Colon (tissue), 2 donors: ENCODE data around the gene B4GALT1.

Experiments used
- FAIRE-seq: peaks from 2 replicates; lab custom pipeline; 2012; peaks lifted over from hg19 to GRCh38; lab: Jason Lieb, UNC
- donor health status: control.
- donor health status: control.

Gene B4GALT1

DNA sequence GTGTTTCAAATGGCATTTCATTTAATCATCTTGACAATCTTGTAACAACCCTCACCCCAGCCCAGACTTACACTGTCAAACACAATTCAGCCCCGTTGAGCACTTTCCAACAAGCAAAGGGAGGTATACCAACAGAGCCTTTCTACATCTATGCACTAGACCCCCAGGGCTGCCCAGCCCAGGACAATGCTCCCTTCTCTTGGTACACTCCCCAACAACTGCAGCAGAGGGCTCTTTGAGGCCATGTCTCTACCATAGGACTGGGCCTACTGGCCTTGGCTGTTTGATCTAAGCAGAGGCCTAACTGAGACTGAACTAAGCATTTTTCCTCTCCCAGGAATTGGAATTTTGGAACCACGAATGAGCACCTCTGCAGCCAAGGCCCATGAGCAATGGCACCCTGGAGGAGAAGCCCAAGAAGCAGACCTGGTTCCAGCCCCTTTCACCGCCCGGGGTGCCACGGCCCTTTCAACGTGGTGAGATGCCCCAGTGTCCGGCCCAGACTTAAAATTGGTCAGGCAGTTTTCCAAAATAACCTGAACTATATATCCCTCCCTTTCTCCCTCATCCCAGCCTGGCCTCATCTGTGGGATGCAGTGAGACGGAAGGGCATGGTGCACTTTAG lies 43.6 kb downstream of the B4GALT1 start:
- FAIRE-seq = no peak

DNA sequence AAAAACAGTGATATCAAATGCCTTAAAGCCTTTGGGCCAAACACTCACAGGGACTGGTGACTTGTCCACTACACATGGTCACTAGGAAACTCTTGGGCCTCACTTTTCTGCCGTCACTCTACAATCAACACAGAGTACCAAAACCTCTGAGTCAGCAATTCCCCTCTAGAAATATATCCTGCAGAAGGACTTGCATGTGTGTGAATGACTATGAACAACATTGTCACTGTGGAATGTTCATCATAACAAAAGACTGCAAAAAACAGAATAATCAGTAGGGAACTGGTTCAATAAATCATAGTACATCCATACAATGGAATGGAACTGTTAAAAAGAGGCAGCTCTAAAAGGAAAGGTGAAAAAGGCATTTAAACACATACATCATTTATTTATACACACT lies 46.5 kb downstream of the B4GALT1 start:
- FAIRE-seq = no peak

DNA sequence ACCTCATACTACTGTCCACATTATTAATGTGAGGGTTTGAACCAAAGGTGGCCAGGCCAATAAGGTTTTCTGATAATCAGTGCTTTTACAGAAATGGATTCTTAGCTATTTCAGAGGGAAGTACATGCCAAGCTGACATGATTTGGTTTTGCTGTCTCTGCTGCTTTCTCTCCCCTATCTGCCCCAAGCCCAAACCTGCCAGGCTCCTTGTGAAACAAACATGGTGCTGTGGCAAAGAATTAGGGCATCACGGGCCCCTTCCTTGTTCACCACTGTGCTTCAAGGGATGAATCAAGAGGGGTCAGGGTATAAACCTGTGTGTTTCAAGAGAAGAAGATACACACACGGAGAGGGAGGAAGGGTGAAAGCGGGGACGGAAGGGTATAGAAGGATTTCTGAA lies 49.3 kb downstream of the B4GALT1 start:
- no peak for FAIRE-seq

DNA sequence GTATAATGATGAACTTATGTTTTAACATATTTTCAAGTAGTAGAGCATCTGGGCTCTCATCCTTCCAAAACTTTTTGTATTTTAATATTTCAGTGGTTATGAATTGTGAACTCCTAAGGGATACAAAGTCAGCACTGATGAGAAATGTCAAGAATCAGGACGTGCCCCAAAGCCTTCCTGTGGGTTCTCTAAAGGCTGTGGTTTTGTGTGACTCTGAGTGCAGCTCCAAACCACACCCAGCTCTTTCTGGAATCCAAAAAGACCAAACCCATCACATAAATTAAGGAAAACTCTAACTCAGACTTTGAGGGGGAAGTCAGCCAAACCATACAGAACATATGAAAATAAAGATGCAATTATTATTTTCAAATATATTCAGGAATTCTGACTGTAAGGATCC lies 49.8 kb downstream of the B4GALT1 start:
- no peak for FAIRE-seq

DNA sequence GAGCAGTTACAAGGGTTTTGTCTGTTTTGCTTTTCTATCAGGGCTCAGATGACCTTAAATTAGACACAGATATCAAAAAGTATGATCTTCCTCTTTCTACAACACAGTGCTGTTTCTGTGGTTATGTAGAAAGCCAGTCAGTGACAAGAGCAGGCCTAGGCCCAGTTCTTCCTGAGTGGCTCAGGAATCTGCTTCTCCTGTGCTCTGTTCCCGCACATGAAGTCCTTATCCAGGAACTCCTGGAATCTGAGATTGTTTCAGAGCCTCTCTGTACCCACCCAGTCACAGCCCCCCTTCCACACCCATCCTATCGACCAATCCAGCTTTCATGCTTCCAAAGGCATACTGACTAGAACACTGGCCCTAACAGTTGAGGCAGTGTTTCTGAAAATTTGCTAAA lies 50.3 kb downstream of the B4GALT1 start:
- FAIRE-seq = no peak

DNA sequence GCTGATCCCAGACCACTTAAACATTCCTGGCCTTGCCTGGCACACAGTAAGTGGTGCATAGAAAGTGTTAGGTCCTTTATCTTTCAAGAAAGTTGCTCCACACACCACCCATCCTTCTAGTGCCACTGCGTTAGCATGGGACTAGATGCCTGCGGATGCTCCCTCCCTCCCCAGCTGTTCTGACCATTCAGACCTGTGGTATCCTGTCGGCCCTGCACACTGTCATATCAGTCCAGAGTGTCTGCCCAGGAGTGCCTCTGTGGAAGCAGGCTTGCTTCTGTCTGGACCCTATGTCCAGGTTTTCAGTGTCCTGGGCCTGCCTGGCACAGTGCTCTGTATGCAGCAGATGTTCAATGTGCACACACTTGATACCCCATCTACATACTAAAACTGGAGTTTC lies 52.4 kb downstream of the B4GALT1 start:
- no peak for FAIRE-seq

DNA sequence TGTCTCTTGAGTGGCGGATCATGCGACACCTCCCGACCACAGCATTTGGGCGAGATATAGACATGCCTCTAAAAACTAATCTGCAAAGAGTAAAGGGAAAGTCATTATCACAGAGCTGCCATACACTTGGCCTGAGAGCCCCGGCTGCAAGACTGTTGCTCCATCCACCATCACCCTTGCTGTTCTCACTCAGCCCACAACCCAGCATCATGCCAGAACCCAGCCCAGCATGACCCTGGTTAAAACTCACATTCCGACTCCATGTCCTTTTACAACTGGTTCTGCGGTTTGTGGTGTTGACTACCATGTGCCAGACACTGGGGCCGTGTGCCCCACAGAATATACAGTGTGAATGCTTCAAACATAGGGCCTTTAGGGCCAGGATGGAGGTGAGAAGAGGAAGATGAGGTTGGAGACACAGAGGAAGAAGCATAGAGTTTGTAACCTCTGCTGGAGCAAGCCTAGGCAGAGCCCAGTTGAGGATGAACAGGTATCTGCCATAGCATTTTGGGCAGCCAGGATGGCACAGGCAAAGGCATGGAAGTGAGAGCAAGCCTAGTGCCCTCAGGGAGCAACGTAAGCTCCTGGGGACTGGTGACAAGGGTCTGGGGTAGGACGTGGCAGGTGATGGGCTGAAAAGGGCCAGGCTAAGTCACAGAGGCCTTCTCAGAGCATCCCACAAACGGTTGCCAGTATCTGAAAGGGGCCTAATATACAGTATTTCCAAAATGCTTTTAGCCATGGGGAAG lies 53.2 kb downstream of the B4GALT1 start:
- FAIRE-seq = no peak

DNA sequence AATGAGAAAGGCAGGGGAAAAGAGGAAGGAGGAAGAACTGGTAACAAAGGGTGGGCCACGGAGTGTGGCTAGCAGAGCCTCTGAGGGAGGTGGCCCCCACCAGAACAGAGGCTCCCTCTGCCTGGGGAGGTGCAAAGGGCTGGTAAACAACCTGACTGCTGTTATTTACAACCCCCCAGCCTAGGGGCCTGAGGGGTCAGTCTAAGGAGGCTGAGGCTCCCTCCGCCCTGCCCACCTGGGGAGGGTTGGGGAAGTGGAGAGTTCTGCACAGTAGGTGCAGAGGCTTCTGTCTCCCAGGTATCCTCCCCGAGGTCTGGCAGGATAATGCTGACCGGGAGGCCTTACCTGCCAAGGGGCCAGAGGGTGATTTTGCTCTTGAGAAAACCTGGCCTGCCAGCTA lies 55.0 kb downstream of the B4GALT1 start:
- FAIRE-seq = no peak

DNA sequence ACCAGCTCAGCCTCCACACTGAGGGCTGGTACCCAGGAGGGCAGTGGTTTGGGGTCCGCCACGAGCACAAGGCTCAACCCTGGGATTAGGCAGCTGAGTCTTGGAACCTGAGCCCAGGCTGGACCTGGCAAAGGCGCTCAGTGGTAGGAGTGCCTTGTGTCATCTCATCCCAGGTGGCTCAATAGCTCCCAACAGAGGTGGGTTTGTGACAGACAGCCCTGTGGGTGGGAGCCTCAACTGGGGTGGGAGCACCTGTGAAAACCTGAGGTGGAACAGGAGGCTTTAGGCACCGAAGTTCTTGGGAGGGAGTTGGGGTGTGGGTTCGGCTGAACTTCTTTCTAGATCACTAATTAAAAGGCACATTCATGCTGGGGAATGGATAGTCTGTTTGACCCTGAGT lies 55.5 kb downstream of the B4GALT1 start:
- no peak for FAIRE-seq

DNA sequence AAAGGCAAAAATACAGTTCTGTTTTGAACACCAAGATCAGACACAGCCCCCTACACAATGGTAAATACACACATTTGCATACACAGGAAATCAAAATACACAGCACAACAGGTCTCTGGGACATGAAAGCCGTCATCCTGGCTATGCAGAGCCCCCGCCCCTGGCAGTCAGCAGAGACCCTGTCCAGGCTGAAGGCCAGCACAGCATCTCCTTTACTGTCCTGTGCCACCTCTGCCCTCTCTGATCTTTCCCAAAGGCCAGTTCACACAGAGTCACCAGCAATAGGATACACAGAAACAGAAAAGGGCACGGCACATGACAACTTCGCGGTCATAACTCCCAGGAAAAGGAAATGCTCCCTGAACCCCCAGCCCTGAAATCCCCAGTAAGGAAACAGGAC lies 56.5 kb downstream of the B4GALT1 start:
- no peak for FAIRE-seq

DNA sequence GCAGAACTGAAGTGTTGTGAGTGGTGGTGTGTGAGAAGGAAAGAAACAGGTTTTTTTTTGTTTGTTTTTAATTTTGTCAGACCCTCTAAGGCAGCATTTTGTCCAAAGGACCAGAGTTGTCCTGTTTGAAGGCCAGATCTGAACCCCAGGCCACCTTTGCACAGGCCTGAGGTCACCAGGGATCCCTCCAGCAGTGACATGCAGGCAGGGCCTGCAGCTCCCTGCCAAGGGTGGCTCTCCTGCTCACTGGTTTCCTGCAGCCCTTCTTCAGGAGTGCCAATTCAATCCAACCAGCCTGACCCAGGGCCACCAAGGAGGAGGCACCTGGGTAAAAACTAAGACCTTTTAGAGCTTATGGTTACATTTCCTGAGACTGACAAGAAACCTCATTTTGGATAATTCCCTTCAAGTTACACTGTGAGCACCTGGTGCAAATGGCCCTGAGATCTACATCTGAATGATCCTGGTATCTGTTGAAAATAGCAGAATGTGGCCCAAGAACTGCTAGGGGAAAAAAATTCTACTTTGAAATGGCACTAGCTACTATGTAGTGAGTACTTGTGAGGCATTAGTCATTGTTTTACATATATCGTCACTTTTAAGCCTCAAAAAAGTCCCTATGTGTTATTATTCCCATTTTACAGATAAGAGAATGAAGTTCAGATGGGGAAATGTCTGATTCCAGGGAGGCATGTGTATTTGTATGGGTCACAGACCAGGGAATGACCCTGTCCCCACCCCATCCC lies 57.1 kb downstream of the B4GALT1 start:
- no peak for FAIRE-seq

DNA sequence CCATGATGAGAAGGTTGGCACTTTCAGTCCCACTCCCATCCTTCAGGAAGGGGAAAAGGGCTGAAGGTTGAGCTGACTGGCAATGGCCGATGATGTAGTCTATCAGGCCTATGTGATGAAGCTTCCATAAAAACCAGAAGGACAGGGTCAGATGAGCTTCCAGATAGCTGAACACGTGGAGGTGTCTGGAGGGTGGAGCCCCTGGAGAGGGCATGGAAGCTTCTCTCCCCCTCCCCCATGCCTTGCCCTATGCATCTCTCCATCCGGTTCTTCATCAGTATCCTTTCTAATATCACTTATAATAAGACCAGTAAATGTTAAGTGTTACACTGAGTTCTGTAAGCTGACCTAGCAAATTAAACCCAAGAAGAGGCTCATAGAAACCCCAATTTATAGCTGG lies 58.0 kb downstream of the B4GALT1 start:
- FAIRE-seq = no peak

DNA sequence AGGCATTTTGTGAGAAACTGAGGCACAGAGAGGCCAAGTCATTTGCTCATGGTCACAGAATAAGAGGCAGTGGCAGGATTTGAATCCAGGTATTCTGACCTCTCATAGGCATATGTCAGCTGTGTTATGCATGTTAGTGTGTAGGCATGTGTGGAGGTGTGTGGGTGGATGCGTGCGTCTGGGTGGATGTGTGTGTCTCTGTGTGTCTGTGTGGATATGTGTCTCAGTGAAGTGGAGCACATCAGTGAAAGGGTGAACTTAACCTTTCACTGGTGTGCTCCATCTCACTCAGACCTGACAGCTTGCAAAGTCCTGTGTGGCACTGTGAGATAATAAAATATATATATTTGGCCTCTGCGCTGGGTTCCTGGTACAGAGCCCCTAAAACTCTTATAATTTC lies 58.7 kb downstream of the B4GALT1 start:
- FAIRE-seq = no peak

DNA sequence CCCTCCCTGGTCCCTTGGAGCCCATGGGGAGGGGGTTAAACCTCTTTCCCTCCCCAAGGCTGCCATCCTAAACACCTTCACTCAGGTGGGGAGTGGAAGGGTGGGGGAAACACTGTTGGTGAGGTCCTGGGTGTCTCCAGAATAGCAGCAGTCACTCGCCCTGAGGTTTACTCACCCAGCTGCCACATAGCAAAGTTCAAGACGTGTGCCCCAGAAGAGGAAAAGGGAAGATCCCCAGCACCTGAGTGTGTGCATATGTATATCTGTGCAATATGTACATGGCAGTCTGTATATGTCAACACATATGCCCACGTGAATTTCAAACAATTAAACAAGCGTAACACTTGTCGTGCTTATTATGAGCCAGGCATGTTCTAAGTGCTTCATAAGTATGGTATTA lies 59.4 kb downstream of the B4GALT1 start:
- no peak for FAIRE-seq

DNA sequence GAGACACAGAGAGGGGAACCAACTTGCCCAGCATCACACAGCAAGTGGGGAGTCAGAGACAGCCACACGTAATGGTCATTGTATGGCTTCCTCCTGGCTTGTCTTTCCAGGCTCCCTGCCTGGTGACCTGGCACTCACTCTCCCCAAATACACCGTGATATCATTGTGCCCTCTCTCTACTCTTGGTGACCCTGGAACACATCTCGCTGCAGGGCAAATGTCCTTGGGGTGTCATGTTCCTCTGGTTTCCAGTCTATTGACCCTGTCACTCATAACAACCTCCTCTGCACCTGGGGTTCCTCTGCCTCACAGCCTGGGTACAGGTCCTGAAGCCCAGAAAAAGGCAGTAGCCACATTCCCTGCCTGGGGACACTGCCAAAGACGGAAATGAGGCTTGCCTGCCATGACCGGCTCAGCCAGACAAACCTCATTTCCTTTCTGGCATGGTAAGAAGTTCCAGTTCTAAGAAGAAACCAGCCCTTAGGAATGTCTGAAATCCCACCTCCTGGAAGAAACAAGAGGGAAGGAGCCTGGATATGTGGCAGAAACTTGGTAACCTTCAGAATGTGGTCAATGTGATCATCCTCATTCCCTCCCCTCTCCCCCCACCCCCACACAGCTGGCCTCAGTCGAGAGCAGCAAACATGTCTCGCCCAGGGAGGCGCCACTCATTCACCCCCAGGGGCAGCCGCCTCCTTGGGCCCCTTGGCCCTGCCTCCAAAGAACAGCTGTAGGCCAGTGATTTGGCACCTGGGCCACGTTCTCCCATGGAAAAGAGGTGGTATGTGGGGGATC lies 60.1 kb downstream of the B4GALT1 start:
- FAIRE-seq = no peak

DNA sequence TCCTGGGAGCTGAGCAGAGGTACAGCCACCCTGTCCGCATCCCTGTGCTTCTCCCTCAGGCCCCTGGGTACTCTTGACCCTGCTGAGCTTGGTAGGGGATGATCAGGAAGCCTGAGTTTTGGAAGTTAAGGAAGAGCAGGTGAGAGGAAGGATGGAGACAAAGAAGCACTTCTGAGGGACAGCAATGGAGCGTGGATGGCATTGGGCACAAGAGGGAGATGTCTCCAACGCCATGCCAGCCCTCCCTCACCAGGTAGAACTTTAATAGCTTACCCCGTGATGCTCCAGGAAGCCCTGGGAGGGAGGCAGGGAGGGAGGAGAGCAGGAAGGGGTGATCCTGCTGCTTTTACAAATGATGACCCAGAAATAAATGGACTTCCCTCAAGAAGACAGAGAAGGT lies 60.8 kb downstream of the B4GALT1 start:
- no peak for FAIRE-seq

DNA sequence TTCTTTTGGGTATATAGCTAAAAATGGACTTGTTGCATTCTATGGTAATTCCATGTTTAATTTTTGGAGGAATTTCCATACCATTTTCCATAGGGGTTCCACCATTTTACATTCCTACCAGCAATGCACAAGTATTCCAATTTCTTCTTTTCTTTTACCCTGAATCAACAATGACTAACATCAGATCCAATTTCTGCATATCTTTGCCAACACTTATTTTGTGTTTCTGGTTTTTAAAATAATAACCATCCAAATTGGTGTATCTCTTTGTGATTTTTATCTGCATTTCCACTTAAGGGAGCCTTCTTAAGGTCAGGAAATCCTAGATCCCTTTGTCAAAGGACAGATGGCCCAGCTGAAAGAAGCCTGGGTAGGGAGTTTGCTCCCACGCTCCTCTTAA lies 61.2 kb downstream of the B4GALT1 start:
- FAIRE-seq = no peak

DNA sequence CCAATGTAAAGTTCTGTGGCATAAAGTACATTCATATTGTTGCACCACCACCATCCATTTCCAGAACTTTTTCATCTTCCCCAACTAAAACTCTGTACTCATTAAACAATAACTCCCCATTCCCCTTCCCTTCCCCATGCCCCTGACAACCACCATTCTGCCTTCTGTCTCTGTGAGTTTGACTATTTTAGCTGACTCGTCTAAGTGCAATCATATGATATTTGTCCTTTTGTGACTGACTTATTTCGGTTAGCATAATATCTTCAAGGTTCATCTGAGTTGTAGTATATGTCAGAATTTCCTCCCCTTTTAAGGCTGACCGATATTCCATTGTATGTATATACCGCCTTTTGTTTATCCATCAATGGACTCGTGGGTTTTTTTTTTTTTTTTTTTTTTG lies 61.6 kb downstream of the B4GALT1 start:
- no peak for FAIRE-seq

DNA sequence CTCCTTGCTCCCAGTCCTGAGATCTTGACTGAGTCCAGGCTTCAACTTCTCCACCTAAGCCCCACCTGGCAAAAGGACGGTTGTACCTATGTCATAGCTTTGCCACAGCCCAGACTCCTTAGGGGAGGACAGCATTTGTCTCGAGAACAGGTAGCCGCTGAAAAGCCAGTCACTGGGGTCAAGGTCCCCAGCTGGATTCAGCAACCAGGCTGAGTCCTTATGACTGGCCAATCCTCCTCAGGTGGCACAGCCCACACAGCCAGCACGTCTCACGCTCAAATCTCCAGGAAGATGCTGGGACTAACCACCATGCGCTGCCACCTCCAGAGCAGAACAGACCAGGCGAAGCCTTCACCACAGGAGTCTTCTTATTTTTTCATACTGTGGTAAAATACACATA lies 62.7 kb downstream of the B4GALT1 start:
- no peak for FAIRE-seq

DNA sequence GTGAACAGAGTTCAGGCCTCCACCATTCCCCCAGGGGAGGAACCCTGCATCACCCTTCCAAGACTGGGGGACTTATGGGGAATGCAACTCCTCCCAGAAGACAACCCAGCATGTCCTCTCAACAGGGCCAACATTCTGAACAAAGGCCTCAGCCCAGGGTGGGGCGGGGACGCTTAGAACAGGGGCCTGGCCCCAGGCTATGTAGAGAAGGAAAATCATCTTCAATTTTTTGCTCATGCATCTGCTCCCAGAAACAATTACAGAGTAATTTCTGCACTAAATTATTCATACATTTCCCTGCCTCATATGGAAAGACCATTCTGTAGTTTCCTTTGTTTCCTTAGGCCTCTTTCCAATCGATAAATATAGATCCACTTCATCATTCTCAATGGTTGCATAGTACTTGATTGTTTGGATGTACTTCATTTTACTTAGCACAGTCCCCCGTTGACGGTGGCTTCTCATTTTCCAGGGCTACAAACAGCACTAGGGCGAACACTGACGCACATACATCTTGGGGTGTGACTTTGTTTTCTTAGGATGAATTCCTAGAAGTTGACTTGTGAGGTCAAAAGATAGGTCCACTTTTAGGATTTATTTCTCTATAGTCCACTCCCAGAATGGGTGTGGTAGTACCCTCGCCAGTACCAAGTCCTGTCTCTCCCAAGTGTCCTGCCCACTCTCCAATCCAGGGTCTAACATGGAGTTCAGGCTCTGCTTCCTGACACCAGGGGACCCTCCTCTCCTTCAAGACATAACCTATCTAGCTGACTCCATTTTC lies 63.4 kb downstream of the B4GALT1 start:
- FAIRE-seq = no peak

DNA sequence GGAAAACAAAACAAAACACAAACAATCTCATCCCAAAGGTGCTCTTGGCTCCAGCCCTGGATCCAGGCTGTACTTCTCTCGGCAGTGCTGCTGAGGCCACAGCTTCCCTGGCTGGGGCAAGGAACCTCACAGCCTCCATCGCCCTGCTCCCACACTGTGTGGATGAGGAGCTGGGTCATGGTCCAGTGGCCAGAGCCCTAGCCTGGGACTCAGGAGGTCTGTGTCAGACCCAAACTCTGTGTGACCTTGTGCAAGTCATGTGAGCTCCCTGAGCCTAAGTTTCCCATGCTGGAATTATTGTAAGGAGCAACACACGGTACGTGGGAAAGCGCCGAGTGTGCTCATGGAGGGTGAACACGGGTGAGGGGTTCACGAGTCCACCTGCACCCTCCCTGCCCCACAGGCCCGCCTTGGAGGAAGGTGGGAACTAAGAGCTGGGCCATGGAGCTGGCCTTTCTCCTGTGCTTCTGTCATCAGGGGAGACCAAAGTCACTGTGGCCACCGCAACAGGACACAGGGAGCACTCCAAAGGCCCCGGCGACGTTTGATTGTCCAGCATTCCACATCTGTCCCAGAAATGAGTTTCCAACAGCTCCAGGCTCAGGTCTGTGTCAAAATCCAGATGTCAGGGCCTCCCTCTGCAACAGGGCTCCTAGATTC lies 64.5 kb downstream of the B4GALT1 start:
- FAIRE-seq = no peak
